ENCODE data around the gene MED12L.

The MED12L gene

DNA sequence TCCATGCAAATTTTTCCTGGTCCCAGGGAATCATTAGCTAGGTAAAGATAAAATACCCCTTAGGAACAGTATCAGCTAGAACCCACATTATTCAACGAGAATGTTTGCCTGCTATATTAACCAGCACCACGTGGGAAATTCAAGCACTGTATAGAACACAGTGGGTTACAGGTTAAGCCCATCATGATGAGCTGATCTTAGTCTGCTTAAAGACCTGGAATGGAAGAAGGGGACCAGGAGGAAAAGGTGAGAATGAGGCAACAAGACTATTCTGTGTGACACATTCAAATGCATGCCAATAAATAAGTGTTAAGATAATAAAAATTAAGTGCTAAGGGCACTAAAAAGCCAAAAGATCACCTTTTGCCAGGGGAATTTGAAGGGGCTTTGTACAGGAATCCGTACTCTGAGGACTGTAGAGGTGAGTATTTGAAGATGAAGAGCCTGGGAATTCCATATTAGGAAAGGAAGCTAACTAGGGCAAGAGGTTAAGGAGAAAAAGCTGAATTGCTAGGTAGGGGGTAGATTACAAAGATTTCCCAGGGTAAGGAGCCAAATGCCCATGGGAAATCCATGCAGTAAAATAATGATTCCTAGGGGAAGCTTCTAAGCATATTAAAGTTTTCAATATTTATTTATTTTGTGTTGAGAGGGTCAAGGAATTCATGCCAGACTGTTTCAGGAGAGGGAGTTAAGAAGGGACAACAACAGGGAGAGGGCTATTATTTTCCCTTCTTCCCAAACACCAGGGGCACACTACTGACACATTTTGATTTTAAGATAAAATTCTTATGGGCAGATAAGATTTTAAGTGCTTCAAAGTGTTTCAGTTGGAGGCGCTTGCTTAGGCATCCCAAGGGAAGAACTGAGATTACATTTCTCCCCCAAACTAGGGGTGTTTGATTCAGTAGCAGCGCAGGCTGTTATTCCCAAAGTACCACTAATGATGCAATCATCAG lies 2.3 kb upstream of the MED12L start:
- no peak for TF ChIP-seq TAF1 (IDR thresholded peaks at IDR 0.05; ENCODE audit: borderline replicate concordance, insufficient read depth, low read length)
- no peak for TF ChIP-seq FOXP2 (optimal IDR thresholded peaks at IDR 0.05; ENCODE audit: borderline replicate concordance, extremely low read depth, extremely low read length, insufficient read depth)
- TF ChIP-seq SIN3A (IDR thresholded peaks at IDR 0.05; ENCODE audit: borderline replicate concordance, insufficient read depth, low read length), result no peak
- TF ChIP-seq POLR2AphosphoS5 (IDR thresholded peaks at IDR 0.05; ENCODE audit: low read depth, low read length), result no peak
- TF ChIP-seq, protein P1, sequence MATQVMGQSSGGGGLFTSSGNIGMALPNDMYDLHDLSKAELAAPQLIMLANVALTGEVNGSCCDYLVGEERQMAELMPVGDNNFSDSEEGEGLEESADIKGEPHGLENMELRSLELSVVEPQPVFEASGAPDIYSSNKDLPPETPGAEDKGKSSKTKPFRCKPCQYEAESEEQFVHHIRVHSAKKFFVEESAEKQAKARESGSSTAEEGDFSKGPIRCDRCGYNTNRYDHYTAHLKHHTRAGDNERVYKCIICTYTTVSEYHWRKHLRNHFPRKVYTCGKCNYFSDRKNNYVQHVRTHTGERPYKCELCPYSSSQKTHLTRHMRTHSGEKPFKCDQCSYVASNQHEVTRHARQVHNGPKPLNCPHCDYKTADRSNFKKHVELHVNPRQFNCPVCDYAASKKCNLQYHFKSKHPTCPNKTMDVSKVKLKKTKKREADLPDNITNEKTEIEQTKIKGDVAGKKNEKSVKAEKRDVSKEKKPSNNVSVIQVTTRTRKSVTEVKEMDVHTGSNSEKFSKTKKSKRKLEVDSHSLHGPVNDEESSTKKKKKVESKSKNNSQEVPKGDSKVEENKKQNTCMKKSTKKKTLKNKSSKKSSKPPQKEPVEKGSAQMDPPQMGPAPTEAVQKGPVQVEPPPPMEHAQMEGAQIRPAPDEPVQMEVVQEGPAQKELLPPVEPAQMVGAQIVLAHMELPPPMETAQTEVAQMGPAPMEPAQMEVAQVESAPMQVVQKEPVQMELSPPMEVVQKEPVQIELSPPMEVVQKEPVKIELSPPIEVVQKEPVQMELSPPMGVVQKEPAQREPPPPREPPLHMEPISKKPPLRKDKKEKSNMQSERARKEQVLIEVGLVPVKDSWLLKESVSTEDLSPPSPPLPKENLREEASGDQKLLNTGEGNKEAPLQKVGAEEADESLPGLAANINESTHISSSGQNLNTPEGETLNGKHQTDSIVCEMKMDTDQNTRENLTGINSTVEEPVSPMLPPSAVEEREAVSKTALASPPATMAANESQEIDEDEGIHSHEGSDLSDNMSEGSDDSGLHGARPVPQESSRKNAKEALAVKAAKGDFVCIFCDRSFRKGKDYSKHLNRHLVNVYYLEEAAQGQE (IDR thresholded peaks at IDR 0.05; ENCODE audit: insufficient read depth in 1 of 2, low read depth in 2 of 2, low read length in 2 of 2), result no peak

DNA sequence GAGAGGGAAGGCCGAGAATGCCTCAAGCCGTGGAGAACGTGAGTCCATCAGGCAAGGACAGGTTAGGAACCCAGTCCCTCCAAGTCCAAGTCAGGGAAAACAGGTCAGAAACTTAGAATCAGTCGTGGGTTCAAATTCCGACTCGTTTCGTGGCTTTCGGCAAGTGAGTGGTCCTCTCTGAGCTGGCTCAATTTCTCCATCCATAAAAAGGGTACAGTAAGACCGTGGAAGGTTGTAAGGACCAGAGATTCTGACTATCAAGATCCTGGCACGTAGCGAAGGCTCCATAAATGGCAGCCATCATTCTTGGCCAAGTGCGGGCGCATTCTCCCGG lies 604 bp upstream of the MED12L start:
- TF ChIP-seq POLR2AphosphoS5 (IDR thresholded peaks at IDR 0.05; ENCODE audit: low read depth, low read length) (no peak), TAF1 (IDR thresholded peaks at IDR 0.05; ENCODE audit: borderline replicate concordance, insufficient read depth, low read length) (no peak), SIN3A (IDR thresholded peaks at IDR 0.05; ENCODE audit: borderline replicate concordance, insufficient read depth, low read length) (no peak), FOXP2 (optimal IDR thresholded peaks at IDR 0.05; ENCODE audit: borderline replicate concordance, extremely low read depth, extremely low read length, insufficient read depth) (no peak)
- TF ChIP-seq, protein P1 (IDR thresholded peaks at IDR 0.05; ENCODE audit: insufficient read depth in 1 of 2, low read depth in 2 of 2, low read length in 2 of 2), result no peak

DNA sequence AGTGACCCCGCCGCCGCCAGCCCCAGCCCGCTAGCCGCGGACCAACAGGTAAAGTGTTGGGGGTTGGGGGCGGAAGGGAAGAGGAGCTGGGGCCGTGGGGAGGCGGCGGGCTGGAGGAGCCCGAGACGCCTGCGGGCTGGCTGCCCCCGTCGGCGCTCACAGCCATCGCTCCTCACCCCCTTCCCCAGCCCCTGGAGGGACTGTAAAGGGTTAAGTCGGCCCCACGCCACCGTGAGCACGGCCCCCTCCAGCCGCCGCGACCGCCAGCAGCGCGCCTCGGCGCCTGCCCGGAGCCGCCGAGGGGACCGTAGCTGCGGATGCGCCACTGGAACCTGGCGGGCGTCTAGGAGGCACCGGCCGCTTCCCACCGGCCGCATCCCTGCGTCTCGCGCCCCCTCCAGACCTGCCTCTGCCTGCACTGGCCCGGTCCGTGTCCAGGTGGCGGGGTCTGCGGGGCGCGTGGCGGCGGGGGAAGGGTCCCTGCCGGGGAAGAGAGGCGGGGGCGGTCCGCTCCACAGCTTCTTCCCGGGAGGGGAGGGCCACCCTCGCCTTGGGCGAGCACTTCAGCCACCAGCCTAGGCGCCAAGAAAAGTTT lies 522 bp downstream of the MED12L start:
- TF ChIP-seq FOXP2 (optimal IDR thresholded peaks at IDR 0.05; ENCODE audit: borderline replicate concordance, extremely low read depth, extremely low read length, insufficient read depth), result no peak
- TF ChIP-seq TAF1 (IDR thresholded peaks at IDR 0.05; ENCODE audit: borderline replicate concordance, insufficient read depth, low read length), result no peak
- TF ChIP-seq, protein P1 (IDR thresholded peaks at IDR 0.05; ENCODE audit: insufficient read depth in 1 of 2, low read depth in 2 of 2, low read length in 2 of 2), result no peak
- TF ChIP-seq POLR2AphosphoS5 (IDR thresholded peaks at IDR 0.05; ENCODE audit: low read depth, low read length), result no peak
- TF ChIP-seq SIN3A (IDR thresholded peaks at IDR 0.05; ENCODE audit: borderline replicate concordance, insufficient read depth, low read length), result no peak

DNA sequence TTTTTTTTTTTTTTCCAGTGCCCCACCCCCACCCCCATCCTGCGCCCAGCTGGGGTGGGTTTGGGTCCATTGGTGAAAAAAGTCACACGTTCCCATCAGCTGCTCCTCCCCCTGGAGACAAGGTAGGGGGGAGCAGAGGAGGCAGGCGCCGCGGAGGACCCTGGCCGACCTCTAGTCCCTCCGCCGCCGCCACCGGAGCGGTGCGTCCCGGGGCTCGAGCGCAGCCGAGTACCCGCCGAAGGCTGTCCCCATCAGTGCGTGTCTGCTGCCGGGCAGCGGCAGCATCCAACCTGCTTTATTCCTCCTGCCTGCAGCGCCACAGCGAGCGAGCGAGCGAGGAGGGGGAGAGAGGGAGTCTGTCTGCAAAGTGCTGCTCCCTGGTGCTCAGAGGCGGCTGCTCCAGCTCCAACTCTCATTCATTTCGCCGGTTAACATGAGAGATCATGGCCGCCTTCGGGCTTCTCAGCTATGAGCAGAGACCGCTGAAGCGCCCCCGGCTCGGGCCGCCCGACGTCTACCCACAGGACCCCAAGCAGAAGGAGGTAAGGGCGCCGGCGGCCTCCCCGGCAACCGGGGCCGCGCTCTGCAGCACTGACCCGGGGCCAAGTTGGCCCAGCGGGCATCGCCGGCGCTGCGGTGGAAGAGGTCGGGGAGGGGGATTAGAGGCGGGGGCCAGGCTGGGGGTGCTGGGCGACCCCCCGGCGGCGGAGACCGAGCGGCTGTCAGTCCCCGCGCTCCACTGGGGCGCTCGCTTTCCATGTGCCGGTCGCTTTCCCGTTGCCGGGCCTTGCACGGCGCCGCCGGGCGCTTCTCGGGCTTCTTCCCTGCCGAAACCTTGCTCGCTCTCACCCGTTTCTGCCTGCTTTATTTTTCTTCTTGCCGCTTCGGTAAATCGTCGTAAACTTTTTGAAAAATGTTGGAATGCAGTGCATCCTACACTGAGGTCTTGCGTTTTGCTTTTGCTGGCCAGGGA lies 1.3 kb downstream of the MED12L start:
- TF ChIP-seq, protein P1 (IDR thresholded peaks at IDR 0.05; ENCODE audit: insufficient read depth in 1 of 2, low read depth in 2 of 2, low read length in 2 of 2), result no peak
- no peak for TF ChIP-seq POLR2AphosphoS5 (IDR thresholded peaks at IDR 0.05; ENCODE audit: low read depth, low read length)
- no peak for TF ChIP-seq SIN3A (IDR thresholded peaks at IDR 0.05; ENCODE audit: borderline replicate concordance, insufficient read depth, low read length)
- no peak for TF ChIP-seq FOXP2 (optimal IDR thresholded peaks at IDR 0.05; ENCODE audit: borderline replicate concordance, extremely low read depth, extremely low read length, insufficient read depth)
- TF ChIP-seq TAF1 (IDR thresholded peaks at IDR 0.05; ENCODE audit: borderline replicate concordance, insufficient read depth, low read length), result no peak
